Stimulated activated CD8-positive, alpha-beta memory T cell treated with anti-CD3 and anti-CD28 coated beads, Interleukin-12 subunit alpha, Interleukin-12 subunit beta, amount 100 ng/mL, for 24 hours (primary cell): ENCODE results near the gene SEC61A2.
"Not testable (repeated sequence)": the region's sequence is repeated elsewhere in the genome, so short reads cannot be mapped to it uniquely, and the experiment has no call there.

Experiments
- DNase-seq: peaks from one replicate; pipeline ENCODE4 v3.0.0-alpha.2; 2020; ENCODE audit errors: extremely low read depth

Gene SEC61A2

GRCh38 chr10:12129222-12130111 is at the start of gene SEC61A2:
SEC61A2 (plus strand) TSS chr10:12129677; CDS start chr10:12129788, 111 bp downstream.
- DNase-seq = peak; percentile 96

GRCh38 chr10:12081470-12081869 is 48.0 kb upstream of the SEC61A2 start:
- DNase-seq = no peak

GRCh38 chr10:12081879-12082557 is 47.5 kb upstream of the SEC61A2 start:
- no peak for DNase-seq

GRCh38 chr10:12088919-12089318 is 40.6 kb upstream of the SEC61A2 start:
- DNase-seq = no peak

- no peak for DNase-seq
These were observed 38.1 kb upstream of the SEC61A2 start for GRCh38 chr10:12091421-12091820.

GRCh38 chr10:12097361-12097760 is 32.1 kb upstream of the SEC61A2 start:
- not testable (repeated sequence) for DNase-seq

- DNase-seq = no peak
These were observed 31.7 kb upstream of the SEC61A2 start for GRCh38 chr10:12097791-12098190.

GRCh38 chr10:12098966-12099365 is 30.5 kb upstream of the SEC61A2 start:
- DNase-seq = no peak

- DNase-seq = no peak
These were observed 25.7 kb upstream of the SEC61A2 start for GRCh38 chr10:12103802-12104201.

- DNase-seq = no peak
These were observed 21.7 kb upstream of the SEC61A2 start for GRCh38 chr10:12107781-12108180.

- no peak for DNase-seq
These were observed 20.2 kb upstream of the SEC61A2 start for GRCh38 chr10:12109286-12109685.

GRCh38 chr10:12111528-12111927 is 17.9 kb upstream of the SEC61A2 start:
- no peak for DNase-seq

- no peak for DNase-seq
These were observed 15.8 kb upstream of the SEC61A2 start for GRCh38 chr10:12113627-12114026.

- no peak for DNase-seq
These were observed 7.8 kb upstream of the SEC61A2 start for GRCh38 chr10:12121673-12122072.

- peak; percentile 11 for DNase-seq
These were observed 878 bp downstream of the SEC61A2 start for GRCh38 chr10:12130237-12130872.

- DNase-seq = no peak
These were observed 6.2 kb downstream of the SEC61A2 start for GRCh38 chr10:12135631-12136030.

- DNase-seq = no peak
These were observed 10.6 kb downstream of the SEC61A2 start for GRCh38 chr10:12140038-12140437.

GRCh38 chr10:12144538-12144937 is 15.1 kb downstream of the SEC61A2 start:
- DNase-seq = no peak

- no peak for DNase-seq
These were observed 20.7 kb downstream of the SEC61A2 start for GRCh38 chr10:12150163-12150562.

GRCh38 chr10:12154516-12154915 is 25.0 kb downstream of the SEC61A2 start:
- DNase-seq = no peak

GRCh38 chr10:12156367-12157123 is 27.1 kb downstream of the SEC61A2 start:
- no peak for DNase-seq

GRCh38 chr10:12158111-12158510 is 28.6 kb downstream of the SEC61A2 start:
- DNase-seq = no peak
